ENCODE results near the gene TDRKH. TPM values are rescaled to one million over a fixed set of nuclear protein-coding genes. Genes with fewer than 3 reads are reported as not detected.
"Not testable (repeated sequence)": the region's sequence is repeated elsewhere in the genome, so short reads cannot be mapped to it uniquely, and the experiment has no call there.

TDRKH gene
- total and polyA plus RNA-seq, 4 donors = 1.5 to 6.7 (median 3.8) TPM

DNA sequence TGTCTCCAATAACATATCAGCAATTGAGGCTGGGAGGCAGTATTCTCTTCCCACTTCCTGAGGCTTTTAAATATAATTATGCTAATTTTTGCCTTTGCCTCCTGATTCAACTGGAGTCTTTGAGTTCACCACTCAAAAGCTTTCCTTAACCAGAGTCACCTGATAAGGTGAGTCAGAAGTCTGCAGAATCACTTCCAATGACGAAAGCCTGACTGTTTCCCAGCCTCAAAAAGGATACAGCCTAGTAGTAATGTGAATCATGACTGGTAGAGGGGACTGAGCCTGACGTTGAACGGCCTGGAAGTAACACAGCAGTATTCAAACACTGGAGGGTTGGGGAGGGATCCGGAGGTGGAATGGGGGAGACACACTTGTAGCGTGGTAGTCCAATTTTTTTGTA is 16.6 kb downstream of the TDRKH start:
- H3K27ac ChIP-seq (ENCODE audit: low read depth in 1 of 2, low read length in 2 of 2) = no peak overlapping the region
- no peak overlapping the region for H3K4me3 ChIP-seq (ENCODE audit: low read depth in 1 of 3, low read length in 3 of 3)
- 86% methylated on average over 5 of the region's 5 CpGs for WGBS
- DNase-seq (ENCODE audit: low spot score) = no peak
- peaks cover 0 to 4% (median 1%) of the 10 kb centered on the region in 4 donors for H3K4me1 ChIP-seq (ENCODE audit: control insufficient read depth in 4 of 4, insufficient read depth in 4 of 4, low read length in 3 of 4)
- TF ChIP-seq, protein P1, sequence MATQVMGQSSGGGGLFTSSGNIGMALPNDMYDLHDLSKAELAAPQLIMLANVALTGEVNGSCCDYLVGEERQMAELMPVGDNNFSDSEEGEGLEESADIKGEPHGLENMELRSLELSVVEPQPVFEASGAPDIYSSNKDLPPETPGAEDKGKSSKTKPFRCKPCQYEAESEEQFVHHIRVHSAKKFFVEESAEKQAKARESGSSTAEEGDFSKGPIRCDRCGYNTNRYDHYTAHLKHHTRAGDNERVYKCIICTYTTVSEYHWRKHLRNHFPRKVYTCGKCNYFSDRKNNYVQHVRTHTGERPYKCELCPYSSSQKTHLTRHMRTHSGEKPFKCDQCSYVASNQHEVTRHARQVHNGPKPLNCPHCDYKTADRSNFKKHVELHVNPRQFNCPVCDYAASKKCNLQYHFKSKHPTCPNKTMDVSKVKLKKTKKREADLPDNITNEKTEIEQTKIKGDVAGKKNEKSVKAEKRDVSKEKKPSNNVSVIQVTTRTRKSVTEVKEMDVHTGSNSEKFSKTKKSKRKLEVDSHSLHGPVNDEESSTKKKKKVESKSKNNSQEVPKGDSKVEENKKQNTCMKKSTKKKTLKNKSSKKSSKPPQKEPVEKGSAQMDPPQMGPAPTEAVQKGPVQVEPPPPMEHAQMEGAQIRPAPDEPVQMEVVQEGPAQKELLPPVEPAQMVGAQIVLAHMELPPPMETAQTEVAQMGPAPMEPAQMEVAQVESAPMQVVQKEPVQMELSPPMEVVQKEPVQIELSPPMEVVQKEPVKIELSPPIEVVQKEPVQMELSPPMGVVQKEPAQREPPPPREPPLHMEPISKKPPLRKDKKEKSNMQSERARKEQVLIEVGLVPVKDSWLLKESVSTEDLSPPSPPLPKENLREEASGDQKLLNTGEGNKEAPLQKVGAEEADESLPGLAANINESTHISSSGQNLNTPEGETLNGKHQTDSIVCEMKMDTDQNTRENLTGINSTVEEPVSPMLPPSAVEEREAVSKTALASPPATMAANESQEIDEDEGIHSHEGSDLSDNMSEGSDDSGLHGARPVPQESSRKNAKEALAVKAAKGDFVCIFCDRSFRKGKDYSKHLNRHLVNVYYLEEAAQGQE (IDR thresholded peaks at IDR 0.05) = no peak
- no peak for TF ChIP-seq SP1 (IDR thresholded peaks at IDR 0.05)
- no peak for TF ChIP-seq YY1 (IDR thresholded peaks at IDR 0.05)
- TF ChIP-seq, protein P2, sequence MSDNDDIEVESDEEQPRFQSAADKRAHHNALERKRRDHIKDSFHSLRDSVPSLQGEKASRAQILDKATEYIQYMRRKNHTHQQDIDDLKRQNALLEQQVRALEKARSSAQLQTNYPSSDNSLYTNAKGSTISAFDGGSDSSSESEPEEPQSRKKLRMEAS (IDR thresholded peaks at IDR 0.05) = no peak
- no peak for TF ChIP-seq JUND (IDR thresholded peaks at IDR 0.05)
- no peak for TF ChIP-seq HNF4A (conservative IDR thresholded peaks at IDR 0.05)
- no peak for TF ChIP-seq TAF1 (conservative IDR thresholded peaks at IDR 0.05)
- TF ChIP-seq, protein P3, sequence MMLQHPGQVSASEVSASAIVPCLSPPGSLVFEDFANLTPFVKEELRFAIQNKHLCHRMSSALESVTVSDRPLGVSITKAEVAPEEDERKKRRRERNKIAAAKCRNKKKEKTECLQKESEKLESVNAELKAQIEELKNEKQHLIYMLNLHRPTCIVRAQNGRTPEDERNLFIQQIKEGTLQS (IDR thresholded peaks at IDR 0.05) = no peak
- H3K36me3 ChIP-seq (ENCODE audit: control insufficient read depth in 4 of 4, insufficient read depth in 3 of 4, low read depth in 1 of 4, low read length in 3 of 4) = peaks cover 0 to 14% (median 2%) of the 10 kb centered on the region in 4 donors
- H3K9me3 ChIP-seq (ENCODE audit: control insufficient read depth in 4 of 4, low read length in 3 of 4) = no peaks in the 10 kb centered on the region
- no peak overlapping the region for H3K9ac ChIP-seq (ENCODE audit: low read depth in 1 of 2, low read length in 2 of 2)
- H3K27me3 ChIP-seq (ENCODE audit: control insufficient read depth in 4 of 4, insufficient read depth in 4 of 4, low read length in 3 of 4) = no peaks in the 10 kb centered on the region

DNA sequence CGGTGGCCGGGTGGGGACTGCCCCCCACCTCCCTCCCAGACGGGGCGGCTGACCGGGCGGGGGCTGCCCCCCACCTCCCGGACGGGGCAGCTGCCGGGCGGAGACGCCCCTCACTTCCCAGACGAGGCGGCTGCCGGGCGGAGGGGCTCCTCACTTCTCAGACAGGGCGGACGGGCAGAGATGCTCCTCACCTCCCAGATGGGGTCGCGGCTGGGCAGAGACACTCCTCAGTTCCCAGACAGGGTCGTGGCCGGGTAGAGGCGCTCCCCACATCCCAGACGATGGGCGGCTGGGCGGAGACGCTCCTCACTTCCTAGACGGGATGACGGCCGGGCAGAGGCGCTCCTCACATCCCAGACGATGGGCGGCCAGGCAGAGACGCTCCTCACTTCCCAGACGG is 21.0 kb downstream of the TDRKH start:
- not testable (repeated sequence) for H3K27ac ChIP-seq (ENCODE audit: low read depth in 1 of 2, low read length in 2 of 2); DNase-seq (ENCODE audit: low spot score); H3K9ac ChIP-seq (ENCODE audit: low read depth in 1 of 2, low read length in 2 of 2); H3K4me1 ChIP-seq (ENCODE audit: control insufficient read depth in 4 of 4, insufficient read depth in 4 of 4, low read length in 3 of 4); H3K4me3 ChIP-seq (ENCODE audit: low read depth in 1 of 3, low read length in 3 of 3); H3K27me3 ChIP-seq (ENCODE audit: control insufficient read depth in 4 of 4, insufficient read depth in 4 of 4, low read length in 3 of 4); H3K9me3 ChIP-seq (ENCODE audit: control insufficient read depth in 4 of 4, low read length in 3 of 4); H3K36me3 ChIP-seq (ENCODE audit: control insufficient read depth in 4 of 4, insufficient read depth in 3 of 4, low read depth in 1 of 4, low read length in 3 of 4)
- WGBS = 90% methylated on average over 34 of the region's 34 CpGs

DNA sequence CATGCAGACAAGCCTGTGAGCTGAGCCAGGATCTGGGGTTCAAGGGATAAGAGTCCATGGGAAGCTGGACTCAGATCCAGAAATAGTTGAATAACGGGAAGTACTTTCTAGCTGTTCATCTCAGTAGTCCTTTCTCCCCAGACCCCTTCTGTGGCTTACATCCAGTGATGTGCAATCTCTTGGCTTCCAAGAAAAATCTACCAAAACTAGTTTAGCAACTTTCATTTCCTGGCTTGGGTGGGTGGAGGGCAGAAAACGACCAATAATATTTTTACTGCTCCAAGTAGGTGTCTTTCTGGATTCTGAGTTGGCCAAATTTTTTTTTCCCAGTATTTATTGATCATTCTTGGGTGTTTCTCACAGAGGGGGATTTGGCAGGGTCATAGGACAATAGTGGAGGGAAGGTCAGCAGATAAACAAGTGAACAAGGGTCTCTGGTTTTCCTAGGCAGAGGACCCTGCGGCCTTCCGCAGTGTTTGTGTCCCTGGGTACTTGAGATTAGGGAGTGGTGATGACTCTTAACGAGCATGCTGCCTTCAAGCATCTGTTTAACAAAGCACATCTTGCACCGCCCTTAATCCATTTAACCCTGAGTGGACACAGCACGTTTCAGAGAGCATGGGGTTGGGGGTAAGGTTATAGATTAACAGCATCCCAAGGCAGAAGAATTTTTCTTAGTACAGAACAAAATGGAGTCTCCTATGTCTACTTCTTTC is 21.8 kb downstream of the TDRKH start:
- H3K36me3 ChIP-seq (ENCODE audit: control insufficient read depth in 4 of 4, insufficient read depth in 3 of 4, low read depth in 1 of 4, low read length in 3 of 4); H3K4me3 ChIP-seq (ENCODE audit: low read depth in 1 of 3, low read length in 3 of 3); H3K4me1 ChIP-seq (ENCODE audit: control insufficient read depth in 4 of 4, insufficient read depth in 4 of 4, low read length in 3 of 4); H3K9me3 ChIP-seq (ENCODE audit: control insufficient read depth in 4 of 4, low read length in 3 of 4); DNase-seq (ENCODE audit: low spot score); H3K27ac ChIP-seq (ENCODE audit: low read depth in 1 of 2, low read length in 2 of 2); H3K9ac ChIP-seq (ENCODE audit: low read depth in 1 of 2, low read length in 2 of 2); H3K27me3 ChIP-seq (ENCODE audit: control insufficient read depth in 4 of 4, insufficient read depth in 4 of 4, low read length in 3 of 4): not testable (repeated sequence)
- WGBS = 47% methylated on average over 2 of the region's 7 CpGs

DNA sequence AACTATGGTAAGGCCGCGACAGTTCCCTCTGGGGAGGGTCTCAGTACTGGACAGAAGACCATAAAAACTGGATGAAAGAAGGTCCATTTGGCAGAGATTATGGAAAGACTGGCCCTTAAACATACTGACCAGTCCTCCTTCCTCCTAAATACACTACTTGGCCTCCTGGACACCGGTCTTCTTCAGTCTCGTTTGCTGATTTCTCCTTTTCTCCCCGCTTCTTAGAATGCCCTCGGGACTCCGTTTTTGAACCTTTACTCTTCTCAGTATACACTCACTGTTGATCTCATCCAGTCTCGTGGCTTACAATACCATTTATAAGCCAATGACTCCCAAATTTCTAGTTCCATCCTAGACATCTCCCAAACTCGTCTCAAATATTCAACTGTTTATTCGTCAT is 26.3 kb downstream of the TDRKH start:
- peak overlapping the region; percentile 75 to 94 (median 87) for H3K4me3 ChIP-seq (ENCODE audit: low read depth in 1 of 3, low read length in 3 of 3)
- H3K36me3 ChIP-seq (ENCODE audit: control insufficient read depth in 4 of 4, insufficient read depth in 3 of 4, low read depth in 1 of 4, low read length in 3 of 4) = peaks cover 9 to 29% (median 24%) of the 10 kb centered on the region in 4 donors
- TF ChIP-seq, protein P2 (IDR thresholded peaks at IDR 0.05) = no peak
- TF ChIP-seq HNF4G (IDR thresholded peaks at IDR 0.05) (no peak), SP1 (IDR thresholded peaks at IDR 0.05) (no peak), RAD21 (IDR thresholded peaks at IDR 0.05) (no peak), FOXA2 (IDR thresholded peaks at IDR 0.05) (no peak)
- TF ChIP-seq, protein P1 (IDR thresholded peaks at IDR 0.05) = no peak
- no peaks in the 10 kb centered on the region for H3K9me3 ChIP-seq (ENCODE audit: control insufficient read depth in 4 of 4, low read length in 3 of 4)
- 60% methylated on average over 10 of the region's 10 CpGs for WGBS
- H3K4me1 ChIP-seq (ENCODE audit: control insufficient read depth in 4 of 4, insufficient read depth in 4 of 4, low read length in 3 of 4) = peaks cover 3 to 16% (median 13%) of the 10 kb centered on the region in 4 donors
- DNase-seq (ENCODE audit: low spot score) = no peak
- peak overlapping the region; percentile 31 to 71 for H3K9ac ChIP-seq (ENCODE audit: low read depth in 1 of 2, low read length in 2 of 2)
- H3K27me3 ChIP-seq (ENCODE audit: control insufficient read depth in 4 of 4, insufficient read depth in 4 of 4, low read length in 3 of 4) = no peaks in the 10 kb centered on the region
- peak overlapping the region; percentile 78 to 79 for H3K27ac ChIP-seq (ENCODE audit: low read depth in 1 of 2, low read length in 2 of 2)
